ENCODE measurements around the gene BABAM1.

The BABAM1 gene

DNA sequence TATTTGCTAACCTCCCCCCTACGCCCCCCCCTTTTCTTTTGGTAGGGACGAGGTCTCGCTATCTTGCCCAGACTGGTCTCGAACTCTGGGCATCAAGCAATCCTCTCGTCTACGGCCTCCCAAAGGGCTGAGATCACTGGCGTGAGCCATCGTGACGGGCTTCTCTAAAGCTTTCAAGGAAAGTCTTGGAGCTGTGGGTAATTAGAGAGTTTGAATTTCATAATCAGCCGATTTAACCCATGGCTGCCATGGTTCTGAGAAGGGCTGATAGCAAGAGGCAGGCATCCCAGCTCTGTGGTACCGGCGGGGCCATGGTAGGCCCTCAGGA is 36.7 kb downstream of the BABAM1 start:
- H3K4me1 ChIP-seq (ENCODE audit: control insufficient read depth, insufficient read depth, low read length, poor library complexity, severe bottlenecking) = peaks cover 7% of the 10 kb centered on the region
- H3K36me3 ChIP-seq (ENCODE audit: control insufficient read depth, insufficient read depth, low read length) = peaks cover 9% of the 10 kb centered on the region
- no peak overlapping the region for H3K4me3 ChIP-seq (ENCODE audit: extremely low read depth, insufficient read depth, low read length, poor library complexity, severe bottlenecking)
- 80 to 93% methylated on average over 9 to 10 of the region's 12 CpGs for WGBS, 2 experiments (ENCODE audit: insufficient coverage in 2 of 2)
- no peak overlapping the region for H3K27ac ChIP-seq (ENCODE audit: low read depth, low read length, severe bottlenecking)
- no peaks in the 10 kb centered on the region for H3K9me3 ChIP-seq (ENCODE audit: control insufficient read depth, low read length)

- Histone ChIP-seq H3K27ac (ENCODE audit: low read depth, low read length, severe bottlenecking) (no peak overlapping the region), H3K9me3 (ENCODE audit: control insufficient read depth, low read length) (no peaks in the 10 kb centered on the region), H3K4me1 (ENCODE audit: control insufficient read depth, insufficient read depth, low read length, poor library complexity, severe bottlenecking) (peaks cover 9% of the 10 kb centered on the region), H3K36me3 (ENCODE audit: control insufficient read depth, insufficient read depth, low read length) (peaks cover 8% of the 10 kb centered on the region), H3K4me3 (ENCODE audit: extremely low read depth, insufficient read depth, low read length, poor library complexity, severe bottlenecking) (peak overlapping the region; percentile 76)
- 87 to 90% methylated on average over 7 to 10 of the region's 12 CpGs for WGBS, 2 experiments (ENCODE audit: insufficient coverage in 2 of 2)
Observed at GRCh38 chr19:17304386-17305215, 37.4 kb downstream of the BABAM1 start.

DNA sequence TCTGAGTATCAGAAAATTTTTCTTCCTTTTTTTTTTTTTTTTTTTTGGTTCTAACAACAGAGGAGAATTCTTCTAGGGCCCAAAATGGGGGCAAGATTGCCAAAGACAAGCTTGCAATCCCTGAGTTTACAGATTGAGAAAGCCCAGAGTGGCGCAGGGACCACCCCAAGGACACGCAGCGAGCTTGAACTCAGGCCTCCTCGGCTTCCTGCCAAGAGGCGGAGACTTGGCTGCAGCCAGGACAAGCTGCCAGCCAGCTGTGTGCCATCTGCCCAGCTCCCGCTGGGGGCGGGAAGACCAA is 37.9 kb downstream of the BABAM1 start:
- H3K9me3 ChIP-seq (ENCODE audit: control insufficient read depth, low read length) = no peaks in the 10 kb centered on the region
- peak overlapping the region; percentile 76 for H3K4me3 ChIP-seq (ENCODE audit: extremely low read depth, insufficient read depth, low read length, poor library complexity, severe bottlenecking)
- peaks cover 9% of the 10 kb centered on the region for H3K4me1 ChIP-seq (ENCODE audit: control insufficient read depth, insufficient read depth, low read length, poor library complexity, severe bottlenecking)
- no peak overlapping the region for H3K27ac ChIP-seq (ENCODE audit: low read depth, low read length, severe bottlenecking)
- peaks cover 8% of the 10 kb centered on the region for H3K36me3 ChIP-seq (ENCODE audit: control insufficient read depth, insufficient read depth, low read length)
- WGBS, 2 experiments (ENCODE audit: insufficient coverage in 2 of 2) = 10 to 17% methylated on average over 7 of the region's 7 CpGs

DNA sequence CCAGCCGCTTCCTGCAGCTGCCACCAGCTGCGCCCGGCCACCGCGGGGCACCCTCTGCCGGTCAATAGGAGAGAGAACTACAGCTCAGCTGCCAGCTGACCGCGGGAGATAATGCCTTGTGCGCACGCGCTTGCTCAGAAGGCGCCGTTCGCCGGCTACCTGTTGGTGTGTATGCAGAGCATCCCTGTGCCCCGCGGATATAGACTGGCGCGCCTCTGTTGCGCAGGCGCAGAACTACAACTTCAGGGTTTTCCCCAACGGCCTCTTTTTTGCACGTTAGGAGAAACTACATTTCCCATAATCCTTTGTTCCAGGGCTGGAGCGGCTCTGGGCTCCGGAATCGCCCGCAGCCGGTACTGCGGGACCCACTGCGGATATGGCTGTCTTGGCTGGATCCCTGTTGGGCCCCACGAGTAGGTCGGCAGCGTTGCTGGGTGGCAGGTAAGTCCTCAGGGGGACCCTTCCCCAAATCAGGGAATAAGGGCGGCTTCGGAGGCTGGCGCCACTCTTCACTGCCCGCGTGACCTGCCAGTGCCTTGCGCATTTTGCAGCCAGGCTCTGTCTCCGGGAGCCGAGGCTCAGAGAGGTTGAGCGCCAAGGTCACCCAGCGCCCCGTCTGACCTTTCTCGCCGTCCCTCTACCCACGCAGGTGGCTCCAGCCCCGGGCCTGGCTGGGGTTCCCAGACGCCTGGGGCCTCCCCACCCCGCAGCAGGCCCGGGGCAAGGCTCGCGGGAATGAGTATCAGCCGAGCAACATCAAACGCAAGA is 38.5 kb downstream of the BABAM1 start, which contains the start of gene MRPL34:
Gene MRPL34 (plus strand): TSS at position 356 of the 768 bp plus-strand sequence. CDS start 21 bp downstream, at position 377.
- Histone ChIP-seq H3K4me1 (ENCODE audit: control insufficient read depth, insufficient read depth, low read length, poor library complexity, severe bottlenecking) (peaks cover 9% of the 10 kb centered on the region), H3K36me3 (ENCODE audit: control insufficient read depth, insufficient read depth, low read length) (peaks cover 13% of the 10 kb centered on the region), H3K4me3 (ENCODE audit: extremely low read depth, insufficient read depth, low read length, poor library complexity, severe bottlenecking) (peak within 1 kb of the TSS; percentile 76), H3K27ac (ENCODE audit: low read depth, low read length, severe bottlenecking) (peak within 1 kb of the TSS; percentile 72), H3K9me3 (ENCODE audit: control insufficient read depth, low read length) (no peaks in the 10 kb centered on the region)
- WGBS, 2 experiments (ENCODE audit: insufficient coverage in 2 of 2) = 0% methylated on average over 53 to 55 of the region's 55 CpGs

- peaks cover 11% of the 10 kb centered on the region for H3K4me1 ChIP-seq (ENCODE audit: control insufficient read depth, insufficient read depth, low read length, poor library complexity, severe bottlenecking)
- 4 to 5% methylated on average over 23 to 24 of the region's 28 CpGs for WGBS, 2 experiments (ENCODE audit: insufficient coverage in 2 of 2)
- H3K9me3 ChIP-seq (ENCODE audit: control insufficient read depth, low read length) = no peaks in the 10 kb centered on the region
- peaks cover 14% of the 10 kb centered on the region for H3K36me3 ChIP-seq (ENCODE audit: control insufficient read depth, insufficient read depth, low read length)
- peak overlapping the region; percentile 76 for H3K4me3 ChIP-seq (ENCODE audit: extremely low read depth, insufficient read depth, low read length, poor library complexity, severe bottlenecking)
- peak overlapping the region; percentile 72 for H3K27ac ChIP-seq (ENCODE audit: low read depth, low read length, severe bottlenecking)
Observed at GRCh38 chr19:17306285-17306714, 39.1 kb downstream of the BABAM1 start.

- Histone ChIP-seq H3K27ac (ENCODE audit: low read depth, low read length, severe bottlenecking) (no peak overlapping the region), H3K9me3 (ENCODE audit: control insufficient read depth, low read length) (no peaks in the 10 kb centered on the region), H3K36me3 (ENCODE audit: control insufficient read depth, insufficient read depth, low read length) (peaks cover 13% of the 10 kb centered on the region), H3K4me1 (ENCODE audit: control insufficient read depth, insufficient read depth, low read length, poor library complexity, severe bottlenecking) (peaks cover 26% of the 10 kb centered on the region), H3K4me3 (ENCODE audit: extremely low read depth, insufficient read depth, low read length, poor library complexity, severe bottlenecking) (no peak overlapping the region)
- whole genome bisulfite sequencing, 2 experiments (ENCODE audit: insufficient coverage in 2 of 2) = 95 to 100% methylated on average over 6 to 7 of the region's 8 CpGs
Observed at GRCh38 chr19:17307876-17308377, 40.7 kb downstream of the BABAM1 start.

DNA sequence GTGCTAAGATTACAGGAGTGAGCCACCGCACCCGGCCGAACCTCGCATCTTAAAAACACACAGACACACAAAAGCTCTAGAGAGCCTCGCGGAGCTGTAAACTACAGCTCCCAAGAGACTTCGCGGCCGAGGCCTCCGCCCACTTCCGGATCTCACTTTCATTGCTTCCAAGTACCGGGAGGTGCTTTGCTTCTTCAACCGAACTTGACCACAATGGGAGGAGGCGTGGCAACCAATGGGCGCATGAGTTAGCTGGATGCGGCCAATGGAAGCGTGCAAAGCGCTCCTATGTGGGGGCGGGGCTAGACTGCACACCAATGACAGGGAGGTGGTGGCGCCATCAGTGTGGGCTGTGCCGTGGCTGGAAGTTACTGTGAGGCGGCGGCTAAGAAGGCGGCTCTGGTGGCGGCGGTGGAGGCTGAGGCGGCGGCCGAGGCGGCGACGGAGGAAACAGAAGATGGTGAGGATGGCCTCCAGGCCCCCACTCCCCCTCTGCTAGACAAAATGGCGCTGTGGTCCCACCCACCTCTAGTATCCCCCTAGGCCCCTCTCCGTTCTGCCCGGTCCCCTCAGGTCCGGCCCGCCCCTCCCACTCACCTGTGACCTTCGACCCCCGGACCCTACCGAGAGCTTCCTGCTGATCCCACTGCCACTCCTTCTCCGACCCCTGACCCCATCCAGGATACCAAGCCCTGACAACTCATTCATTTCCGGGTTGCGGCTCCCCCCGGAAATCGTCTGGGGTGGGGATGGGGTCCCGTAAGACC is 42.1 kb downstream of the BABAM1 start, which contains the start of gene DDA1:
Gene DDA1 (plus strand): TSS at position 366 of the 767 bp plus-strand sequence. CDS start 92 bp downstream, at position 458.
- no peaks in the 10 kb centered on the region for H3K9me3 ChIP-seq (ENCODE audit: control insufficient read depth, low read length)
- WGBS, 2 experiments (ENCODE audit: insufficient coverage in 2 of 2) = 0 to 1% methylated on average over 39 to 42 of the region's 46 CpGs
- peaks cover 25% of the 10 kb centered on the region for H3K4me1 ChIP-seq (ENCODE audit: control insufficient read depth, insufficient read depth, low read length, poor library complexity, severe bottlenecking)
- H3K36me3 ChIP-seq (ENCODE audit: control insufficient read depth, insufficient read depth, low read length) = peaks cover 27% of the 10 kb centered on the region
- peak within 1 kb of the TSS; percentile 72 for H3K27ac ChIP-seq (ENCODE audit: low read depth, low read length, severe bottlenecking)
- H3K4me3 ChIP-seq (ENCODE audit: extremely low read depth, insufficient read depth, low read length, poor library complexity, severe bottlenecking) = peak within 1 kb of the TSS; percentile 97

GRCh38 chr19:17309965-17310461 is 42.8 kb downstream of the BABAM1 start:
- WGBS, 2 experiments (ENCODE audit: insufficient coverage in 2 of 2) = 4 to 5% methylated on average over 11 to 14 of the region's 23 CpGs
- H3K36me3 ChIP-seq (ENCODE audit: control insufficient read depth, insufficient read depth, low read length) = peaks cover 33% of the 10 kb centered on the region
- peaks cover 25% of the 10 kb centered on the region for H3K4me1 ChIP-seq (ENCODE audit: control insufficient read depth, insufficient read depth, low read length, poor library complexity, severe bottlenecking)
- peak overlapping the region; percentile 97 for H3K4me3 ChIP-seq (ENCODE audit: extremely low read depth, insufficient read depth, low read length, poor library complexity, severe bottlenecking)
- H3K9me3 ChIP-seq (ENCODE audit: control insufficient read depth, low read length) = no peaks in the 10 kb centered on the region
- H3K27ac ChIP-seq (ENCODE audit: low read depth, low read length, severe bottlenecking) = peak overlapping the region; percentile 72

DNA sequence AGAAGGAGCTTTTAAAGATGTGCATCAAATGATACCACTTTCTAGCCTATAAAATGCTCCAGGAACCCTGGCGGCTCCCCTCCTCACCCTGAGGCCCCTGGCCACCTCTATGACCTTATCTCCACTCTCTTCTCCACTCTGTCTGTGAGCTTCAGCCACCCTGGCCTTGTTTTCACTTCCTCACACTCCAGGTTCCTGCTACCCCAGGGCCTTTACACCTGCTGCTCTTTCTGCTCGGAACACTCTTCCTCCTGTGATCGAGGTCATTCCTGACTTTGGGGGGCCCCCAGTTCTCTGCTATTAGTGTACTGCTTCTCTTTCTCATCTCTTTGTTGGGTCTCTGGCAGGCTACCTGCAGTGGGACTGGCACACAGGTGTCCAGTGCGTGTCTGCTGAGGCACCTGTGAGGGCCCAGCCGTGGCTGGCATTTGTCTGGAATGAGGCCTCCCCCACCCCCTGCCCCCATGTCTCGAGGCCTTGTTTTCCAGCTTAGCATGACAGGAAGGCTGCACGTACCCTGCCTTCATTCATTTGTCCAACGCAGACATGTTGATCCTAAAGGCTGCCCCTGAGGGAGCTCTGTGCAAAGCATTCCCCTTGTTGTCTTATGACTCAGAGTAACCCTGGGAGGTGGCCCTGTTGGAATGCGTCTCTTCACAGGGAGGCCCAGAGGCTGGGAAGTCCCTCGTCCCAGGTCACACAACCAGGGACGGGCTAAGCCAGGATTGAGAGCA is 44.4 kb downstream of the BABAM1 start:
- Histone ChIP-seq H3K36me3 (ENCODE audit: control insufficient read depth, insufficient read depth, low read length) (peaks cover 47% of the 10 kb centered on the region), H3K4me1 (ENCODE audit: control insufficient read depth, insufficient read depth, low read length, poor library complexity, severe bottlenecking) (peaks cover 22% of the 10 kb centered on the region), H3K4me3 (ENCODE audit: extremely low read depth, insufficient read depth, low read length, poor library complexity, severe bottlenecking) (no peak overlapping the region), H3K27ac (ENCODE audit: low read depth, low read length, severe bottlenecking) (peak overlapping the region; percentile 33), H3K9me3 (ENCODE audit: control insufficient read depth, low read length) (no peaks in the 10 kb centered on the region)
- WGBS, 2 experiments (ENCODE audit: insufficient coverage in 2 of 2) = 85 to 89% methylated on average over 10 to 11 of the region's 11 CpGs
